Stomach smooth muscle (tissue), 2 donors: ENCODE results near the gene DCST2.
"Not testable (repeated sequence)": the region's sequence is repeated elsewhere in the genome, so short reads cannot be mapped to it uniquely, and the experiment has no call there.

Source experiments
- H3K27ac ChIP-seq: one replicate; pipeline ENCODE4 v1.7.0; 2013; ENCODE audit warnings: mild to moderate bottlenecking, low read length, inconsistent platforms
- H3K27me3 ChIP-seq, 2 donors: one replicate each; pipeline ENCODE4 v1.7.0; 2013; ENCODE audit warnings: low read length in 2 of 2; ENCODE audit not compliant: insufficient read depth in 2 of 2, control insufficient read depth in 1 of 2
- H3K36me3 ChIP-seq, 2 donors: one replicate each; pipeline ENCODE4 v1.7.0; 2013; ENCODE audit warnings: low read length in 2 of 2; ENCODE audit not compliant: control insufficient read depth in 2 of 2, insufficient read depth in 2 of 2
- H3K4me1 ChIP-seq: one replicate; pipeline ENCODE4 v1.7.0; 2013; ENCODE audit warnings: low read length; ENCODE audit not compliant: control insufficient read depth, insufficient read depth
- H3K4me3 ChIP-seq, 2 donors: one replicate each; pipeline ENCODE4 v1.7.0; 2013; ENCODE audit warnings: low read length in 2 of 2
- H3K9ac ChIP-seq, 2 donors: one replicate each; pipeline ENCODE4 v1.7.0; 2013; ENCODE audit warnings: low read length in 2 of 2, mild to moderate bottlenecking in 1 of 2
- H3K9me3 ChIP-seq, 2 donors: one replicate each; pipeline ENCODE4 v1.7.0; 2013; ENCODE audit warnings: low read length in 2 of 2; ENCODE audit not compliant: control insufficient read depth in 2 of 2
- donor health status: healthy.
- donor health status: Pancreatic carcinoma.

Gene DCST2

GRCh38 chr1:154978360-154978759 lies 55.2 kb downstream of the DCST2 start:
- Histone ChIP-seq H3K4me3 (no peak overlapping the region), H3K9ac (no peak overlapping the region), H3K4me1 (peaks cover 20% of the 10 kb centered on the region), H3K9me3 (no peaks in the 10 kb centered on the region), H3K27ac (no peak overlapping the region), H3K27me3 (no peaks in the 10 kb centered on the region), H3K36me3 (peaks cover 4 to 7% of the 10 kb centered on the region in 2 donors)

- not testable (repeated sequence) for H3K27ac ChIP-seq, H3K27me3 ChIP-seq, H3K4me3 ChIP-seq, H3K9ac ChIP-seq, H3K36me3 ChIP-seq, H3K9me3 ChIP-seq
- H3K4me1 ChIP-seq = peaks cover 24% of the 10 kb centered on the region
Measured at GRCh38 chr1:154977762-154978161, 55.8 kb downstream of the DCST2 start.

- Histone ChIP-seq H3K9me3 (no peaks in the 10 kb centered on the region), H3K27ac (peak overlapping the region; percentile 99), H3K27me3 (no peaks in the 10 kb centered on the region), H3K36me3 (peaks cover 4 to 7% of the 10 kb centered on the region in 2 donors), H3K4me3 (peak overlapping the region; percentile 78 to 86), H3K9ac (peak overlapping the region; percentile 70 to 86), H3K4me1 (peaks cover 39% of the 10 kb centered on the region)
Measured at GRCh38 chr1:154975409-154976059, 58.0 kb downstream of the DCST2 start.

- H3K4me1 ChIP-seq = peaks cover 45% of the 10 kb centered on the region
- H3K9ac ChIP-seq = peak overlapping the region; percentile 70 to 86
- peak overlapping the region; percentile 78 to 86 for H3K4me3 ChIP-seq
- H3K36me3 ChIP-seq = peaks cover 4 to 7% of the 10 kb centered on the region in 2 donors
- no peaks in the 10 kb centered on the region for H3K27me3 ChIP-seq
- H3K9me3 ChIP-seq = no peaks in the 10 kb centered on the region
- peak overlapping the region; percentile 99 for H3K27ac ChIP-seq
Measured at GRCh38 chr1:154974808-154975408, 58.7 kb downstream of the DCST2 start.

GRCh38 chr1:154974102-154974807 lies 59.3 kb downstream of the DCST2 start, which contains the start of gene CKS1B:
CKS1B (plus strand) TSS chr1:154974681; CDS start chr1:154974746, 65 bp downstream.
- Histone ChIP-seq H3K27ac (peak within 1 kb of the TSS; percentile 99), H3K9ac (peak within 1 kb of the TSS; percentile 92 to 99), H3K4me1 (peaks cover 51% of the 10 kb centered on the region), H3K4me3 (peak within 1 kb of the TSS; percentile 78 to 86), H3K27me3 (no peaks in the 10 kb centered on the region), H3K36me3 (peaks cover 0 to 7% of the 10 kb centered on the region in 2 donors), H3K9me3 (no peaks in the 10 kb centered on the region)

- no peaks in the 10 kb centered on the region for H3K27me3 ChIP-seq
- H3K4me3 ChIP-seq = peak overlapping the region; percentile 68 to 86
- H3K27ac ChIP-seq = peak overlapping the region; percentile 99
- peaks cover 57% of the 10 kb centered on the region for H3K4me1 ChIP-seq
- no peaks in the 10 kb centered on the region for H3K9me3 ChIP-seq
- peaks cover 4 to 7% of the 10 kb centered on the region in 2 donors for H3K36me3 ChIP-seq
- H3K9ac ChIP-seq = peak overlapping the region; percentile 92 to 99
Measured at GRCh38 chr1:154973344-154974101, 60.1 kb downstream of the DCST2 start.

GRCh38 chr1:154972517-154973343 lies 60.9 kb downstream of the DCST2 start:
- Histone ChIP-seq H3K36me3 (peaks cover under 1 to 10% of the 10 kb centered on the region in 2 donors), H3K27me3 (no peaks in the 10 kb centered on the region), H3K9ac (peak overlapping the region; percentile 66 to 92), H3K4me1 (peaks cover 57% of the 10 kb centered on the region), H3K27ac (peak overlapping the region; percentile 99), H3K9me3 (no peaks in the 10 kb centered on the region), H3K4me3 (peak overlapping the region; percentile 47 to 86)

- peak overlapping the region in 1 of 2 donors; percentile 86 for H3K4me3 ChIP-seq
- H3K9ac ChIP-seq = peak overlapping the region; percentile 55 to 92
- peaks cover 57% of the 10 kb centered on the region for H3K4me1 ChIP-seq
- peak overlapping the region; percentile 99 for H3K27ac ChIP-seq
- H3K36me3 ChIP-seq = peaks cover 6 to 16% of the 10 kb centered on the region in 2 donors
- H3K27me3 ChIP-seq = no peaks in the 10 kb centered on the region
- H3K9me3 ChIP-seq = no peaks in the 10 kb centered on the region
Measured at GRCh38 chr1:154972213-154972516, 61.4 kb downstream of the DCST2 start.

GRCh38 chr1:154971341-154971998 lies 62.1 kb downstream of the DCST2 start:
- no peaks in the 10 kb centered on the region for H3K9me3 ChIP-seq
- no peaks in the 10 kb centered on the region for H3K27me3 ChIP-seq
- H3K4me3 ChIP-seq = peak overlapping the region; percentile 69 to 70
- H3K27ac ChIP-seq = peak overlapping the region; percentile 99
- peaks cover 12 to 22% of the 10 kb centered on the region in 2 donors for H3K36me3 ChIP-seq
- H3K9ac ChIP-seq = peak overlapping the region; percentile 80 to 85
- peaks cover 57% of the 10 kb centered on the region for H3K4me1 ChIP-seq
